ENCODE data around the gene MAD2L2.
"Not testable (repeated sequence)": the region's sequence is repeated elsewhere in the genome, so short reads cannot be mapped to it uniquely, and the experiment has no call there.

Gene MAD2L2

DNA sequence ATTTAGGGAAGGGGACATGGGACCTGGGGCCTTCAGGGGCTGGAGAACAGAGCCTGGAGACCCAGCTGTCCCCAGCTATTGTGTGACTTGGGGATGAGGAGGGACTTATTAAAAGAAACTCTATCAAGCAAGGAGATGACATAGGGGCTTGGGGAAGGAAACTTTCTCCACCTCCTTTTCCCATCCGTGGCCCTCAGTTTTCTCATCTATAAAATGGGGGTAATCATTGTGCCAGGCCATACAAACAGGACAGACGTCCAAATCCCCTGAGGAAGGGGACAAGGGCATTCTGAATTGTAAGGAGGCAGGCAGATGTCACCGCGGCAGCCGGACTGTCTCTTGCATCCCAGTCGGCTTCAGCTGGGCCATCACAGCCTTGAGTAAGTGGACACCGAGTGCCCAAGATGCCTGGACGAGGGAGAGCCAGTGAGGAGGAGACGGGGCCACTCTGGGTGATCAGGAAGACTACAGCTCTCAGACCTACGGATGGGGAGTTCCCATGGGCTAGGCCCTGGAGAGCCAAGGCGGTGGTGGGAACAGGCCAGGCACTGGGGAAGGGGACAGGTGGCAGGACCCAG lies 28.7 kb downstream of the MAD2L2 start:
- DNase-seq = no peak

DNA sequence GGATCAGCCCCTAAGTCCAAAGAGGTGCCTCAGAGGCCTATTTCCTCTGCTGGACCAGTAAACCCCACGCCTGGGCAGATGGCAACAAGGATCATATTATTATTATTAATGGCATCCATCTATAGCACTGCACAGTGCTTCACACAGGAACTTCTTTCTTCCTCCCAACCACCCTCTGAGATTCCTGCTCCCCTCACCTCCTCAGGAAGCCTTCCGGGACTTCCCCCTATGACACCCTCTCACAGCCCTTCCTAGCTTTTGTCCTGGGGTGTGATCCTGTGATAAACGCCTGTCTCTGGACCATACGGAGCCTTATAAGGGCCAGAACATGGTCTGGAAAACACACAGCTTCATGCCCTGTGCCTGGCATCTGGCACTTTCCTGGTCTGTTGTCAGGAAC lies 29.9 kb downstream of the MAD2L2 start:
- DNase-seq = no peak

DNA sequence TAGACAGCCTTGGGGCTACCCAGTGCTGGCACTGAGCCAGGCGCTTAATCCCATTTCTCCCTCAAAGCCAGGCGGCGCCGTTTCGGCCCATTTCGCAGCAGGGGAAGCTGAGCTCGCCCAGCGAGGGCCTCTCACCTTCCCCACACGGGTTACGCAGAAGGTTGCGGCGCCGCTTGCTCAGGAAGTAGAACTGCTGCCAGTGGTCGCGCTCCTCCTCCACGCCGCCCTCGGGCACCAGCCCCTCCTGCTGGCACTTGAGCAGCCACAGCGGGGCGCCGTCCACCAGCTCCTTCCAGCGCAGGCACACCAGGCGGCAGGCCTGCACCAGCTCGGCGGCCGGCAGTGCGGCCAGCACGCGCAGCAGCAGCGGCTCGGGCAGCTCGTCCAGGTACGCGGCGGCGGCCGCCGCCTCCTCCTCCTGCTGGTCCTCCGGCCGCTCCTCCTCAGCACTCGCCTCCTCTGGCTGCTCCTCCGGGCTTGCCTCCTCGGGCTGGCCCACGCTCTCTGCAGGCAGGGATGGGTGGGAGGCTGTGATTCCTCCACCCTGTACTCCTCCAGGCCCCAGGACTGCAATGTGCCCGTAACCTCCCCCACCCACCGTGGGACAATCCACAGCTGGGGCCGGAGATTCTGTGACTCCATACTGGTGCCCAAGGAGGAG lies 30.5 kb downstream of the MAD2L2 start:
- no peak for DNase-seq

GRCh38 chr1:11649624-11650330 lies 31.2 kb downstream of the MAD2L2 start:
- DNase-seq = no peak

- no peak for DNase-seq
Observed at GRCh38 chr1:11649237-11649623, 31.7 kb downstream of the MAD2L2 start.

GRCh38 chr1:11648732-11649158 lies 32.2 kb downstream of the MAD2L2 start:
- no peak for DNase-seq

GRCh38 chr1:11648039-11648438 lies 32.9 kb downstream of the MAD2L2 start:
- DNase-seq = no peak

- DNase-seq = no peak
Observed at GRCh38 chr1:11647333-11647732, 33.6 kb downstream of the MAD2L2 start.

DNA sequence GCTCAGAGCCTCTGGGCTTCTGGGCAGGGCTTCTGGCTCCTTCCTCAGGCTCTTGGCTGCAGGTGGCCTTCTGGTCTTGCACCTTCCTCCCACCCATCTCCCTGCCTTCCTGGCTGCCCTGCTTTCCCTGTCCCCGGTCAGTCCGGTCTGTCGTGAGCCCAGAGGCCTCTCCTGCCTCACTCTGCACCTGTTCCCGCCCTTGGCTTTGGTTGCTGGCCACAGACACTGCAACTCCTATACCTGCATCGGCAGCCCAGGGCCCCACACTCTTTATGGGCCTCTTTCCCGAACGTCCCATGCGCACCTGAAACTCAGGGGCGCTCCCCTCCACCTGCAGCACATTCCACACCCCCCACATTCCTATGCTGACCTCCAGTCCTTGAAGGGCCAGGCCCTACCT lies 34.6 kb downstream of the MAD2L2 start:
- no peak for DNase-seq

- DNase-seq = peak; percentile 67
Observed at GRCh38 chr1:11645670-11646265, 35.2 kb downstream of the MAD2L2 start.

GRCh38 chr1:11645270-11645669 lies 35.7 kb downstream of the MAD2L2 start:
- no peak for DNase-seq

DNA sequence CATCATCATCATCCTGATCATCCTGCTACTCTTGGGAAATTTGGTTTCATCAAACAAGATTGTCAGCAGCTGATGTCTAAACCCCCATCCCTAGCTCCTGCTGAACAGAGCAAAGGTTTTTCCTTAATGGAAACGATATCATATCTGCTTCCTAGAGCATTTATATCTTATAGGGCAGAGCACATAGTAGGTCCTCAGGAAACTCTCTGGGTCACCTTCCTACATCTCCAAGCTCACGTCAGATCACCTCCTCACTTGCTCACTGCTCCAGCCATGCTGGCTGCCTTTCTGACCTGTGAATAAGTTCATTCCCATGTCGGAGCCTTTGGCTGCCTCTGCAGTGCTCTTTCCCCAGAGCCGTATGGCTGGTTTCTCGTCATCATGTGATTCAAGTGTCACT lies 37.2 kb downstream of the MAD2L2 start:
- no peak for DNase-seq

GRCh38 chr1:11642418-11643017 lies 38.4 kb downstream of the MAD2L2 start:
- not testable (repeated sequence) for DNase-seq

- no peak for DNase-seq
Observed at GRCh38 chr1:11641776-11642305, 39.1 kb downstream of the MAD2L2 start.

DNA sequence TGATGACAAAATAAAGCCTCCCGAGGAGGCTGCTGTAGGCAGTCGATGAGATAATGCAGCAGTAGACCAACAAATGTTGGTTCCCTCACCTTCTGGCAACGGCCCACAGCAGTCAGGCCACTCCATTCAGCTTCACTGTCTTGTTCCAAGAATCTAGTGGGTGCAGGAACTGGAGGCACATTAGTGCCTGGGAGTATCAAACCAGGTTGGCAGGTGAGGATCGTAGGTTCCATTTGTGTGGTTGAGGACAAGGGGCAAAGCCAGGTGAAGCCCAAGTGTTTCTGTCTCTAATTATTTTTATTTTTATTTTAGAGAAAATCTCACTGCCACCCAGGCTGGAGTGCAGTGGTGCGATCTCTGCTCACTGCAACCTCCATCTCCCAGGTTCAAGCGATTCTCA lies 40.0 kb downstream of the MAD2L2 start:
- no peak for DNase-seq

DNA sequence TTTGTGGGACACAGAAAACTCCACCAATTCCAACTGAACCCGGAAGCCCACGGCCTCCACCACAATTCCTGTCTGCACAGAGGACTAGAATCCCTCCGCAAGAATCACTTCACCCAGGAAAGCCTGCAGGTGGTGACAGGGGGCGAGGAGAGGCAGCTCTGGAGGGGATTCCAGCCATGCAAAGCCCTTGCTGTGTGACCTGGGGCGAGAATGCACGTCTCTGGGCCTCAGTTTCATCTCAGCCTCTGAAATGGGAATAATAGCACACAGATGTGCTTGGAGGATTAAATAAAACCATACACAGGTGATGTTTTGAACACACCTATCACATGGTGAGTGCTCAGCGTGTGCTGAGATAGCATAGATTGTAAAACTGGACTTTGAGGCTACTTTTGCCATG lies 40.8 kb downstream of the MAD2L2 start:
- DNase-seq = no peak

- DNase-seq = no peak
Observed at GRCh38 chr1:11639372-11639771, 41.6 kb downstream of the MAD2L2 start.

- DNase-seq = no peak
Observed at GRCh38 chr1:11638121-11638520, 42.8 kb downstream of the MAD2L2 start.

GRCh38 chr1:11634365-11635192 lies 46.4 kb downstream of the MAD2L2 start:
- DNase-seq = no peak

DNA sequence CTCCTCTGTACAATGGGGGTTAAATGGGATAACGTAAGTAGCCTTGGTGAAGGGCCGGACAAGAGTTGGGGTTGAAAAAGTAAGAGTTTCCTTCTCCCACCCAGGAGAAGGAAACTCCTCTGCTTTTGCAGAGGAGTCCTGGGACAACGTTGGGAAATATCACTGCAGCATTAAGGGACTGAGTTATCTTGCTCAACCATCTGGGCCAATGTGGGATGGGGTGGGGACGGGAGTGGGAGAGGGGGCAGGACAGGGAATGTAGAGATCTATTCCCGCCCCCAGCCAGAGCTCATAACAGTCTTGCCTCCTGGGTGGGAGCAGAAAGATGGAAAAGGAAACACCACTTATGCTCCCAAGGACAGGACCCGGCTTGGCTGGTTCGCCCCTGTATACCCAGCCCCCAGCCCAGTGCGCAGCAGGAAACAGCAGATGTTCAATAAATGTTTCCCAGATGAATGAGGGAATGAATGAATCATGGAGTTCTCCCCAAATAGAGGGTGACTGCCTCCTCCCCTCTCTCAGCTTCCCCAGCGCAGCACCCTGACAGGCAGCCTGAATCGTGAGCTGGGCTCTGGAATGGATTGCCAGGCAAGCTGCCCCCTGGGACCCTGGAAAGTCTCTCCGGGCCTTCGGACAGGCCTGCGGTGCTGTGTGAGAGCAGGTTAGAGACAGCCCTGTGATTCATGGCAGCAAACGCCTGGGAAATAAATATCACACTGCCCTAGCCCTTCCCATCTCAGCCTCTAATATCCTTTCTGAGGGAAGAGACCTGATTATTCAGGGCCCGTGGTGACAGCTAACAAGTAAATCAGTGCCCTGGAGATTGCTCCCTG lies 51.5 kb downstream of the MAD2L2 start:
- no peak for DNase-seq

GRCh38 chr1:11628767-11629166 lies 52.2 kb downstream of the MAD2L2 start:
- no peak for DNase-seq

All from left hindlimb (tissue), 1 donor.